AG20443 (cell line): ENCODE data around the gene TIAM2.
"Not testable (repeated sequence)": the region's sequence is repeated elsewhere in the genome, so short reads cannot be mapped to it uniquely, and the experiment has no call there.

Source experiments
- DNase-seq: peaks from one replicate; pipeline ENCODE4 v3.0.0; 2012; ENCODE audit warnings: low spot score, mixed read lengths

TIAM2 gene

DNA sequence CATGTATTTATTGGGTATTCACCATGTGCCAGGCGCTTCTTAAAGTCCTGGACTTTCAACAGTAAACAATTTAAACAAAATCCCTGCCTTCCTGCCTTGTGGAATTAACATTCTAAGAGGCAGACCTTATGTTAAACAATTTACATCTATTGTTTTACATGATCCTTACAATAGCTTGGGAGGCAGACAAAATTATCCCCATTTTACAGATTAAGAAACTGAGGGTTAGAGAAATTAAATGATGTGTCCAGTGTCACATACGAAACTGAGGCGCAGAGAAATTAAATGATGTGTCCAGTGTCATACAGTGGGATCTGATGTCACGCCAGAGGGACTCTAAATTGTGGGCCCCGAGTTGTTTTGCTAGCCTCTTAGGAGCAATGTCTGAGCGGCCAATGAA lies 105.5 kb downstream of the TIAM2 start:
- no peak for DNase-seq

DNA sequence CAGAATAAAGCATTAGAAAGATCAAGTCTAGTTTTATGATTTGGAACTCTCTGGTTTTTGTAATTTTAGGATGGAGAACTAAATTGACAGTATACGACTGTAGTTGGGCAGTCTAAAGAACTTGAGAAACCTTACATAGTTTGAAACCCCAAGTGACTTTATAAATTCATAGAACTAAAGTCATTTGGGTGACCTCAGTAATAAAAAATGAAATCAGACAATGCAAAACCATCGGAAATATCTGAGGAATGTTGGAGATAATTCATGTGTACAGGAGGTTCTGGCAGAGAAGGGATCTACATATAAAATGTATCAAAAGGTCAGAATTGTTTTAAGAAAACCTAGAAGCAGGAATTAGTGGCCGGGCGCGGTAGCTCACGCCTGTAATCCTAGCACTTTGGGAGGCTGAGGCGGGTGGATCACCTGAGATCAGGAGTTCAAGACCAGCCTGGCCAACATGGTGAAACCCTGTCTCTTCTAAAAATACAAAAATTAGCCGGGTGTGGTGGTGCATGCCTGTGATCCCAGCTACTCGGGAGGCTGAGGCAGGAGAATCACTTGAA lies 108.0 kb downstream of the TIAM2 start:
- DNase-seq: peak; percentile 34

DNA sequence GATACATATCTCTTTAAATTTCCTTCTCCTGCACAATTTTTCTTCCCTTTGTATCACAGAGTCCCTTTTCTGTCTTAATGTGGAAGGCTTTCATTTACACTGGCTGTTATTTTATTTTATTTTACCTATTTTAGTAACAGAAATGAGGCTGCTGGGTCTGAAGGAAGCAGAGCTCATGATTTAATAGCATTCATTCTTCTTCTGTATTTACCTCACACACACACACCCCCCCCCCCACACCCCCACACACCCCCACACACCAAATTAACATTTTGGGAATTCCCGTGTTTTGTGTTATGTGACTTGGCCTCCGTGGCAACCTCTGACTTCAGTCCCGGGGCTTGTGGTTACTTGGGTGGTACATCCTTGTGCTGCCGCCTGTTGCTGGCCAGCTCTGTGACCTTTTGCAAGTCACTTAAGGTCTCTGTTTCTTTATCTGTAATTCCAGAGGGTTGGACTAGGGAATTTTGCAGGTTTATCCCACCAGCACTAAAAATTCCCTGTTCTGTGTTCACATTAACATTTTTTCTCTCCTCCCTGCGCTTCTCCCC lies 108.8 kb downstream of the TIAM2 start:
- DNase-seq: peak; percentile 68

DNA sequence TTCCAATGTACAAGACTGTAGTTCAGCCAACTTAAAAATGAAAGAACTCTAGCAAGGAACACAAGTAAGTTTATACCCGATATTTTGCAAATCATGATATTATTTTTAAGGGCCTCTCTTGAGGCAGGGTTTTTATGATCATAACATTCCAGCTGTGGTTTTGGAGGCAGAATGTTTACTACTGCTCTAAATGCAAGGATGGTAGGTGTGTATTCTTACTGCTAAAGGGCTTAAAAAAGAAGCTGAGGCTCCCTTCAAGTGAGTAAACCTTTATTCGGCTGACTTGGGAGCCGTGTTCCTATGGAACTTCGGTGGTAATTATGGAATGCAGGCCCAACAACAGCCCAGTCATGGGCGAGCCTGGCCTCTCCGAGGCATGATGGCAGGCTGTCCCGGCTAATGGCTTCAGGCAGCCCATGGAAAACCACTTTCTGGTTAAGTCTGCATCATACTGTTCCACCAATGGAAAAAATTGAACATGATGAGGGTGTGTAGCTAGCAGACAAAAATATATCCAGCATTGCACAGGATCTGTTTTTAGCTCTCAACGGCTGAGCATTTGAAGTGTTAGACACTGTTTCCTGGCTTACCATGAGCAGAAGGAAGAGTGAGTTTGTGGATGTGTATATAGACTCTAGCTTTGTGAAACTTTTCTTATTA lies 111.5 kb downstream of the TIAM2 start:
- DNase-seq: no peak

DNA sequence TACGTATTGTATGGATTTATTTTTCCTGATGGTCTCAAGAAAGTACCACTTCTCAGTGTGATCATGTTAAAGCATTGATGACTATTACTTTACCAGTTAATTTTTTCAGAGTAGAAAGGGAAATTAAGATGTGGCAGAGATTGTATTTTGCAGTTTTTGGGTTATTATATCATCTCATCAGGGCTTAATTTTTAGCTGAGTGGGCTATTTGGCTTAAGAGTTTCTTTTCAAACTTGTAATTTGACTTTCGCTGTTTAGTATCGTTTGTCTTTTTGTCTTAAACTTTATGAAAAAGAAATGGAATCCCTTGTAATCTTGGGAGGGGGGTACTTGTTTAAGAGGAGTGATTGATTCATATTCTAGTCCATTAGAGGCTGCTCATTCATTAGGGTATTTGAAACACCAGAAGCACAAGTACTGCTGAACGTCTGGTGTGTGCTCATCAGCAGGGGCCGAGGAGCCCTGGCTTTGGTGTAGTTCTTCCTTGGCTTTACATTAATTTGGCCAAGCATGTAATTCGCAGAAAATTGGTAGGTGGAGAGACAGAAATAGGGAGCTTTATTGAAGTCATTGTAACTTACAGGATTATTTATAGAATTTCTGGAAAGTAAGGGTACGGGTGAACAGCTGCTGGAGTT lies 112.4 kb downstream of the TIAM2 start:
- DNase-seq: no peak

DNA sequence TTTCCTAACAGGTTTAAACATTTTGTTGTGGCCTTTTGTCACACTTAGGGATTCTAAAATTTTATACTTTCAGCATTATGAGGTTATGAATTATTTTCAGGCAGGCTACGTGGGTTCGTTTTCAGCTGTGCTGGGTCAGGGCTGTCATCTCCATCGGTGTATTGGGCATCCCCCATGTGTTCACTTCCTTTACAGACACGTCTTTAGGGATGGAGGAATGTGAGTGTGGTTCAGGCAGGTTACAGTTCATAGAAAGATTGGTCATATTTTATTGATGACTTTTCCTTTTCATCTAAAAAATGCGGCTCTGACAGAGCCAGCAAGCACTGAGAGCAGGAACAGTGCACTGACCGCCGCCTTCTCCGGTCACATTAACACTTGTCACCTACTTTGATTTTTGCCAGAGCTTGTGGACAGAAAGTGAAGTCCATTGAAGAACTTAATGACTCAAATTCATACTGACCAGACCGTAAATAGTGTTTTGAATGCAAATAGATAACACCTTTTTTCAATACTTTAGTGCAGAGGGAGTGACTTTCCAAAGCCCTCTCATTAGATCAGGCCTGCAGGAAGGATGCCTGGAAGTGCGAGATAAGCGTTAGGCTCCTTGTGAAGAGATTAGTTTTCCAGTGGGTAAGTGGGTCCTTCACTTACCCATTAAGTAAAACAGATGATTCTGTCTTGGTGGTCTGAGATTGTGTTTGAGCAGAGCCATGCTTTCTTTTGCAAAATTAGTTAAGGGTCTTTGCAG lies 113.1 kb downstream of the TIAM2 start:
- DNase-seq: no peak

DNA sequence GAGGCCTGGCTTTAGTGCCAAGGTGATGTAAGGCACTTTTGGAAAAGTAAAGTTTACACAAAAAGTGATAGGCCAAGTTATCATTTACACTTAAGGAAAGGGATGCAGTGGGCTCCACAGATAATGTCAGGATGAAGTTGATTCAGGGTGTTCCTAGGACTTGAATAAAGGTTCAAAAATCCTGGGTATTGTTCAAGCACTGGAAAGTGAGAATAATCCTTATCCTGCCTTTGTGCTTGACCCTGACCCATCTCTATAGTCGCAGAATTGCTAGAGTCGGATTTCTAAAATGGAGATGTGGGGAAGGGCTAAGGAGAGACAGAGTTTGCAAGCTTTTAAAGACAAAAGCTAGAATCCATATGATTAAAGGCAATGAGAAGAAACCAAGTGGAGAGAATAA lies 115.6 kb downstream of the TIAM2 start:
- DNase-seq: no peak

DNA sequence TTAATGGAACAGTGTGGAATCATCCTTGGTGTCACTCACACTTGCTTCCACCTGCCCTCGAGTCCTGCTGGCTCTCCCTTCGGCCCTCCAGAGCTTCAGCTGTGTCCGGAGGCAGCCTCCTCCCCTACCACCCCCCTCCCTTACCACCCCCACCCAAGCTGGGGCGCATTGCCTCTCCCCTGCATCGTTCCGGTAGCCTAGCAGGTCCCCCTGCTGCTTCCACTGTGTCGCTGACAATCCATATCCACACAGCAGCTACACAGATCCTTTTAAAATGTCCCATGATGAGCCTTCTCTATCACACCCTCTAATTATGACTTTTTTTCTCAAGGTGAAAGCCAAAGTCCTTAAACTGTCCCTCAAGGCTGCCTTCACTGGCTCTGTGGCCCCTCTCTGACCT lies 117.6 kb downstream of the TIAM2 start:
- no peak for DNase-seq

DNA sequence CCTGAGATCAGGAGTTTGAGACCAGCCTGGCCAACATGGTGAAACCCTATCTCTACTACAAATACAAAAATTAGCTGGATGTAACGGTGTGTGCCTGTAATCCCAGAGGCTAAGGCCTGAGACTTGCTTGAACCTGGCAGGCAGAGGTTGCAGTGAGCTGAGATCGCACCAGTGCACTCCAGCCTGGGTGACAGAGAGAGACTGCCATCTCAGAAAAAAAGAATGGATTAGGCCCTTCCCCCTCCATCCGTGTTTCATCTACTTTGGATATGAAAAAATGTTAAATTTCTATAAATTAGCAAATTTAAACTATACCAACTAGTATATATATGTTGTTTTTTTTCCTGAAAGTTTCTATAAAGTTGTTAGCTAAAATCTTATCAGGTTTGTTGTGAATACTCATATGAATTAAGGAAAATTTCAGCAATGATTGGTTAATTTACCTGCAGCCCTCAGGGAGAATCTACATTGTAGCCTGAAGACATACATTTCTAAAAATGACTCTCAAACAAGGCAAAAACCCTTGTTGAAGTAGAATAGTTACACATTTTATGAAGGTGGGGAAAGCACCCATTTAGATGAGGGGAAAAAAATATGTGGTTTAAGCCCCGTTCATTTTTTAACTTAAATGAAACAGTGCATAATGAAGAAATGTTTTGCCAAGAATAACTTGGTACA lies 120.9 kb downstream of the TIAM2 start:
- no peak for DNase-seq

DNA sequence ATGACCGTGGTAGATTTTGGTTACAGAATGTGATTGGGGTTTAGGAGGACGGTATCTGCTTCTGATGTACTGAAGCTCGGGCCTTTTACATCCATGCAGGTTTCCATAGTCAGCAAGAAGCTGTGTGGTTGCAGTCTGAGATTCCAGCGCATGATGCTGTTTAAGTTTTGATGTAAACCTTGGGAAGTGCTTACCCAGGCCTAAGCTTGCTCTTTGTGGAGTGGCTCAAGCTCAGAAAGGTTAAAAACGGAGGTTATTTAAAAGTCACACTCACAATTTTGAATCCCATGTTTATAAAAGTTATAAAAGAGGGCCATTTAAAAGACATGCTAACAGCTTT lies 121.4 kb downstream of the TIAM2 start:
- no peak for DNase-seq

DNA sequence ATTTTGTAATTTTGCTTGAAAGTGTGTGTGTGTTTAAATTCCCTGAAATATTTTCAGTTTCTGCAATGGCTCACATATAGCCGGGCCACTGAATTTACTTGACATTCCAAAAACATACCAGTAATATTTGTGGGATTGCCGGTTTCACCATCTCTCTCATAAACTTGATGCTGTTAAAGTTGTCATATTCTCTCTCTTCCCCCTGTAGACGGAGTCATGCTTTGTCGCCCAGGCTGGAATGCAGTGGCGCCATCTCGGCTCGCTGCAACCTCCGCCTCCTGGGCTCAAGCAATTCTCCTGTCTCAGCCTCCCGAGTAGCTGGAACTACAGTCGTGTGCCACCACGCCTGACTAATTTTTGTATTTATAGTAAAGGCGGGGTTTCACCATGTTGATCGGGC lies 122.1 kb downstream of the TIAM2 start:
- DNase-seq: peak; percentile 77

DNA sequence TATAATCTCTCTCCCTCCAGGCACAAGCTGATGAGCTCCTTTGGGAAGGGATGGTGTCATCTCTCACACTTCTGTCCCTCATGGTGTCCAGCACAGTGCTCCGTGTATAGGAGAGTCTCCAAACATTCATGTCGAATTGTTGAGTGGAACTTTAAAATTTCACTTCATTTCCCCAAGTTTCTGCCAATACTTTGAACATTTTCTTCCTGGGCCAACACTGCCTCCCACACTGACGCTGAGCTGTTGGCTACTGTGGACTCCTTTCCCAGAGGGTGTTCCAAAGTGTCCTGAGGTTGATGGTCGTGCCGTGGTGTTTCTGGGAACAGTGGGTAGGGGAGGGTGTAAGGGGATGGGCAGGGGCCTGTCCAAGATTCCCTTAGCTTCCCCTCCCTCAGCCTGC lies 122.7 kb downstream of the TIAM2 start:
- no peak for DNase-seq

DNA sequence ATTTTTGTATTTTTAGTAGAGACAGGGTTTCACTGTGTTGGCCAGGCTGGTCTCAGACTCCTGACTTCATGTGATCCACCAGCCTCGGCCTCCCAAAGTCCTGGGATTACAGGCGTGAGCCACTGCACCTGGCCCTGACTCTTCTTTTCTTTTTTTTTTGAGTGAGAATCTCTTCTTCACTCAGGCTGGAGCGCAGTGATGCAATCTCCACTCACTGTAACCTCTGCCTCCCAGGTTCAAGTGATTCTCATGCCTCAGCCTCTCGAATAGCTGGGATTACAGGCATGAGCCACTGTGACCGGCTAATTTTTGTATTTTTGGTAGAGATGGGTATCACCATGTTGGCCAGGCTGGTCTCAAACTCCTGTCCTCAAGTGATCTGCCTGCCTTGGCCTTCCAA lies 124.1 kb downstream of the TIAM2 start:
- DNase-seq: not testable (repeated sequence)

DNA sequence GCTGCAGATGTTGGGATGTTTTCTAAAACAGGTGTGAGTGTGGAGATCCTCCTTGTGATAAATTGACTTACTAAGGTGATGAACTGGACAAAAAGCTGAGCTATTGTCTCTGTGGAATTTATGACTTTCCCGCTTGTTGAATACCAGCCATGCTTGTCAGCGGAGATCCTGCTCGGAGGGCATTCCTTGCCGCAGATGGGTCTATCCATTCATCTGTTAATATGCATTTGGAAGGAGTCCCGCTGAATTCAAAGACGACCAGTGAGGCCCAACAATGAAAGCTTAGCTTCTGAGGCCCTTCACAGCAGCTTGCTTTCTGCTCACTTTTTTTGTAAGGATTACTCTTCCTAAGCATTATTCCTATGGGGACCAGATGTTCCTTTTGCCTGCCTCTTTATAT lies 124.9 kb downstream of the TIAM2 start:
- no peak for DNase-seq

DNA sequence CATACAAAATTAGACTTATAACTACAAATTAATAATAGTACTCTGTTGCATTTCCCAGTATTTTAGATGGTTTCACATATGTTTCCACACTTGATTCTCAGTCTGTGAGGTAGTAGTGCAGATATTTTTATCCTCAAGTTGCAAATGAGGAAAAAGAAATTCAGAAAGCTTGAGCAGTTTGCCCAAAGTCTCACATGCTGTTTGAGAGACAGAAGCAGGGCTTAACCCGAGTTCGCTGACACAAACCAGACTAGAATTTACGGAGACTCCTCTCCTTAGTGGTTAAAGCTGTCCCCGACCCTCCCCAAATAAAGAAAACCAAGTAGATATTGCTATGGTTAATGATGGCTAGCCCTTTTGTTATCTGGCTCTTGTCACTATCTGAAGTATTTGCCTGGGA lies 126.2 kb downstream of the TIAM2 start:
- DNase-seq: no peak

DNA sequence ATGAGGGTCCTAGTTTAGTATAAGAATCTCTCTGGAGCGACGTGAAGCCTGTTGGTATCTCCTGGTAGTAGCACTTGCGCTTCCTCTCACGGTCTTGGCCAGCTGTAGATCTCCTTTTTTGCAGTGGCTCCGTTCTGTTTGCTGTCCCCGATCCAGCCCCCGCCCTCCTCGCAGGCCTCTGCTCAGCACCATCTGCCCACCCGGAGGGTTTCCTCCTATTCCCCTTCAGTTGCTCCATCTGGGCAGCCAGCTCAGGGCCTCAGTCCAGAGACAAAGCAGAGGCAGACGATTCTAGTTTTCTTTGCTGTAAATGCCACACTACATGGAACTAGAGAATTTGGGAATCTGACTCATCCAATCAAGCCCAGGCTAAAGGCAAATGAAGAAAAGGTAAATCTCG lies 126.6 kb downstream of the TIAM2 start:
- peak; percentile 41 for DNase-seq

DNA sequence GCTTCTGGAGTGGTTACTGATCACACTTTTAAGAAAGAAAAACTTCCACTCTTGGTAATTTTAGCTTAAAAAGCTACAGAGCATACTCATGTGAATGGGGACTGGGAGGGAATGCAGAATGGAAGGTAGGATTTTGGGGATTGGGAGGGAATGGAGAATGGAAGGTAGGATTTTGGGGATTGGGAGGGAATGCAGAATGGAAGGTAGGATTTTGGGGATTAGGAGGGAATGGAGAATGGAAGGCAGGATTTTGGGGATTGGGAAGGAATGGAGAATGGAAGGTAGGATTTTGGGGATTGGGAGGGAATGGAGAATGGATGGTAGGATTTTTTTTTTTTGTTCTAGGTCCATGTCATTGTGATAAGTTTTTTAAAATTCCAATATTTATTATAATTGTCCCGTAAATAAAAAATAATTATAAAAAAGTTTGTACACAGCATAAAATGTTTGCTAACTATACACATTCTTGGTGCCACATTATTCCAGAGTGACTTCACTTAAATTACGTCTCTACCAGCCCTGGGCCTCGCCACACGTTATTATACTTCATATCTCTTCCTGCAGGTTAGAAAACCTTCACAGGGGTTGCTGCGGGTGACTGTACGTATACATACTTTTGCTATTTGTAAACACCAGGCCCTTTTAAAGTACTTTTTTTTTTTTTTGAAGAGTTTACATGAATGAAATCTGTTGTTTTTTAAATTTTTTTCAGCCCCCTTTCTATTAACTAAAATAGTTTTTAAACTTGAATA lies 127.3 kb downstream of the TIAM2 start:
- DNase-seq: no peak

DNA sequence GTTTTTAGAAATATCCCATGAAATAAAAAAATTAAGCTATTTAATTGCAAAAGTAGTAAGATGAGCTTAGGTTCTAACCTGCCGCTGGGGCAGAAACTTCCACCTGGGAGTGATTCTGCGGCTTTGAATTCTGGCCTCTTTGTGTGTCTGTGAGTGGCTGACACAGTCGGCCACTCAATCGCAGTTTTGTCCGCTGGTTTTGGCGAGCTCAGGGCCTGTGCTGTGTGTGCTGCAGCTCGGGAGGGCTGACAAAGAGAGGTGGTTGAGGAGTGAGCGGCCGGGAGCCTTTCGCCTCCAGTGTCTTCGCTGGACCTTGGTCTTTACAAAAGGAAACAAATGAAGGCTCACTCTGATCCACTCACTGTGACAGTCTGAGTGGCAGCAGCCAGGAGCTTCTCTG lies 128.4 kb downstream of the TIAM2 start:
- DNase-seq: no peak

DNA sequence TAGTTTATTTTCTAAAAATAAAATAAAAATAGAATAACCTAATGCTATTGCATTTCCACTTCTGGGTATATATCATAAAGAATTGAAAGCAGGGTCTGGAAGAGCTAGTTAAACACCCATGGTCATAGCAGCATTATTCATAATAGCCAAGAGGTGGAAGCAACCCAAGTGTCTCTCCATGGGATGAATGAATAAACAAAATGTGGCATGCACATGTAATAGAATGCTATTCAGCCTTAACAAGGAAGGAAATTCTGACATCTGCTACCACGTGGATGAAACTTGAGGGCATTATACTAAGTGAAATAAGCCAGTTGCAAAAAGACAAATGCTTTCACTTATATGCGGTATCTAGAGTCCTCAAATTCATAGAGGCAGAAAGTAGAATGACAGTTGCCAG lies 130.8 kb downstream of the TIAM2 start:
- no peak for DNase-seq

DNA sequence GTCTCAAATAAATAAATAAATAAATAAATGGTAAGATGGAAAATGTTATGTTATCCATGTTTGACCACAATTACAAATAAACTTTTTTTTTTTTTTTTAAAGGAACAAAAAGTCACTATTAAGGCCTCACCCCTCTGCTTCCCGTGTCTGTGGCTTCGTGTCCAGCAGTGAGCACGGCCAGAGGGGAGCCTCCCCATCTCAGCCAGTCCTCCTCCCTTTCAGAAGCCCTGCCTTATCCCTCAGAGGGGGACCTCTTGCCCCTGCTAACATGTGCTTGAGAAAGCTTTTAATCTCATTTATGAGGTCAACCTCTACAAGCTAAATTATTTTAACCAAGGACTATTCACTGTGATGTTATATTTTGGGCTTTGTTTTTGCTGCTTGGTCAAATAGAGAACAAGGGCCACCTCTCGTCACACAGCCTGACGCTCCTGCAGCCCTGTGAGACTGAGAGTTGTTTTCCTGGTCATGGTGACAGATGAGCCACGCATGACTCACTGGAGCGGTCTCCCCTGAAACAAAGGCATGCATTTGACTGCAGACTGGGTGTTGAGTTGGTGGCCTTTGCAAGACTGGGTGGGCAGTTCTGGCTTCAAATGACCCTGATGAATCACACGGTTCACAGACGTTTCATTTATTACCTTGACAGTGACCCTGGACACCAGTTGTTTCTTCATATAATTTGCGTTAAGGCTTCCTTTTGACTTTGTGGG lies 131.8 kb downstream of the TIAM2 start:
- DNase-seq: peak; percentile 77

DNA sequence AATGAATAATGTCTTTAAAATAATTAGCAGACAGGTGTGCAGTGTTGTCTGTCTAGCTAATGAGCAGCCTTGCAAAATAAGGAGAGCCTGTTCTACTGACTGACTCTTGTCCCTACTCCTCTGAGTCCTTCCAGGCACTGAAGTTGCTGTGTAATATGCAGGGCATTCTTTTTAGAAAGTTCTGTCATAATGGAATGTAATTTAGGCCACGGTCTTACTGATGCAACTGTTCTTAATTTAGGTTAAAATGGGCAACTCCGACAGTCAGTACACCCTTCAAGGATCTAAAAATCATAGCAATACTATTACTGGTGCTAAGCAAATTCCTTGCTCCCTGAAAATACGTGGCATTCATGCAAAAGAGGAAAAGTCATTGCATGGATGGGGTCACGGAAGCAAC lies 133.9 kb downstream of the TIAM2 start:
- peak; percentile 47 for DNase-seq
